Natural killer cell (primary cell): ENCODE data around the gene SYS1. TPM values are rescaled to one million over a fixed set of nuclear protein-coding genes. Genes with fewer than 3 reads are reported as not detected.

Source experiments
- ATAC-seq, 3 donors: fragments of 150-1000 bp in 2 of 3; fragments of 200-7000 bp in 1 of 3; cut with Tn5 transposase; 1 replicate in 1 of 3; 2 replicates in 2 of 3; pipeline ENCODE4 v1.10.0; 2021; ENCODE audit warnings: mild to moderate bottlenecking in 2 of 3, moderate library complexity in 2 of 3
- DNase-seq, 2 donors: peaks; one replicate each; pipeline versions ENCODE4 v3.0.0 to v3.0.0-alpha.2; 2013 to 2021; ENCODE audit warnings: mixed read lengths in 1 of 2
- H3K27ac ChIP-seq: one replicate; pipeline ENCODE4 v1.5.1; 2013; ENCODE audit warnings: mild to moderate bottlenecking, low read length
- H3K27me3 ChIP-seq: one replicate; pipeline ENCODE4 v1.6.1; 2013; ENCODE audit warnings: low read length; ENCODE audit not compliant: control insufficient read depth, insufficient read depth
- H3K36me3 ChIP-seq: one replicate; pipeline ENCODE4 v1.6.1; 2013; ENCODE audit warnings: low read length; ENCODE audit not compliant: control insufficient read depth, insufficient read depth
- H3K4me1 ChIP-seq: one replicate; pipeline ENCODE4 v1.6.1; 2013; ENCODE audit warnings: low read length; ENCODE audit not compliant: control insufficient read depth, insufficient read depth
- H3K4me3 ChIP-seq: one replicate; pipeline ENCODE4 v1.5.1; 2013; ENCODE audit warnings: low read length
- H3K9me3 ChIP-seq: one replicate; pipeline ENCODE4 v1.6.1; 2013; ENCODE audit warnings: low read length; ENCODE audit not compliant: control insufficient read depth, insufficient read depth
- H3K27ac Mint-ChIP-seq, 2 donors: one replicate each; pipeline ENCODE4 v1.8.0; 2022; ENCODE audit warnings: mild to moderate bottlenecking in 2 of 2, mixed read lengths in 2 of 2, moderate library complexity in 1 of 2
- H3K27me3 Mint-ChIP-seq, 2 donors: one replicate each; pipeline ENCODE4 v1.8.0; 2022; ENCODE audit warnings: low read depth in 2 of 2, mixed read lengths in 2 of 2
- H3K36me3 Mint-ChIP-seq: one replicate; pipeline ENCODE4 v1.8.0; 2022; ENCODE audit warnings: mixed read lengths
- H3K4me1 Mint-ChIP-seq, 2 donors: one replicate each; pipeline ENCODE4 v1.8.0; 2022; ENCODE audit warnings: mixed read lengths in 2 of 2
- H3K4me3 Mint-ChIP-seq: one replicate; pipeline ENCODE4 v1.8.0; 2022; ENCODE audit warnings: mild to moderate bottlenecking, moderate library complexity, mixed read lengths
- H3K9me3 Mint-ChIP-seq, 2 donors: one replicate each; pipeline ENCODE4 v1.8.0; 2022; ENCODE audit warnings: mixed read lengths in 2 of 2
- CTCF ChIP-seq: fragments of 200-600 bp; IDR thresholded peaks from one replicate; pipeline ENCODE4 v1.8.0; 2022; ENCODE audit warnings: antibody characterized with exemption
- WGBS: methylation state at CpG from one replicate; pipeline ENCODE4 v1.1.7; 2013; ENCODE audit warnings: missing lambda C conversion rate; ENCODE audit not compliant: insufficient coverage; 5-methylcytosine and 5-hydroxymethylcytosine counted together
- intact Hi-C: fragments of 100-400 bp; cut with micrococcal nuclease; formaldehyde crosslinking; loops from one replicate; pipeline ENCODE4 v1.14.2; 2022
- total RNA-seq, 4 donors: library from RNA; stranded (reverse); fragments of 120-200 nt in 1 of 4; gene quantifications; one replicate each; pipeline versions ENCODE4 v1.2.3 to v1.2.4, GENCODE V29; 2013 to 2022

SYS1 gene
- total RNA-seq, 3 donors from 2014 or later (not counting 1 experiment from before 2014, with no cell fraction given) = 73.8 to 77.4 (median 74.0) TPM

GRCh38 chr20:45318948-45319347 is 44.0 kb upstream of the SYS1 start:
- Histone ChIP-seq H3K4me1 (peaks cover 23% of the 10 kb centered on the region), H3K4me3 (no peak overlapping the region), H3K27me3 (no peaks in the 10 kb centered on the region), H3K27ac (no peak overlapping the region), H3K9me3 (peaks cover 4% of the 10 kb centered on the region), H3K36me3 (no peaks in the 10 kb centered on the region)
- no peaks in the 10 kb centered on the region for H3K9me3 Mint-ChIP-seq
- no peaks in the 10 kb centered on the region for H3K36me3 Mint-ChIP-seq
- no peak for DNase-seq
- no peak overlapping the region for H3K27ac Mint-ChIP-seq
- peaks cover 0 to 6% of the 10 kb centered on the region in 2 donors for H3K4me1 Mint-ChIP-seq
- intact Hi-C loops = loop anchor here (1.0 kb wide), 4 partner anchors 43 to 452 kb away; no protein-coding TSS in a partner anchor
- 72% methylated on average over 2 of the region's 2 CpGs for WGBS
- no peak for TF ChIP-seq CTCF
- ATAC-seq = no peak
- H3K27me3 Mint-ChIP-seq = peaks cover 29 to 33% of the 10 kb centered on the region in 2 donors
- H3K4me3 Mint-ChIP-seq = no peak overlapping the region

- H3K4me3 ChIP-seq = no peak overlapping the region
- TF ChIP-seq CTCF = no peak
- ATAC-seq (peak in 1 of 3 donors; percentile 60), DNase-seq (peak in 1 of 2 donors; percentile 52)
- H3K4me1 Mint-ChIP-seq = peaks cover 0 to 6% of the 10 kb centered on the region in 2 donors
- peak overlapping the region in 1 of 2 donors; percentile 35 for H3K27ac Mint-ChIP-seq
- peaks cover 4% of the 10 kb centered on the region for H3K9me3 ChIP-seq
- no peaks in the 10 kb centered on the region for H3K36me3 Mint-ChIP-seq
- H3K27me3 Mint-ChIP-seq = peaks cover 12 to 15% of the 10 kb centered on the region in 2 donors
- peaks cover 23% of the 10 kb centered on the region for H3K4me1 ChIP-seq
- H3K4me3 Mint-ChIP-seq = no peak overlapping the region
- intact Hi-C loops = no loop called here
- 11% methylated on average over 4 of the region's 5 CpGs for WGBS
- peak overlapping the region; percentile 16 for H3K27ac ChIP-seq
- H3K9me3 Mint-ChIP-seq = no peaks in the 10 kb centered on the region
- H3K27me3 ChIP-seq = no peaks in the 10 kb centered on the region
- H3K36me3 ChIP-seq = no peaks in the 10 kb centered on the region
These were observed 41.9 kb upstream of the SYS1 start for GRCh38 chr20:45320948-45321595.

- Histone ChIP-seq H3K27me3 (no peaks in the 10 kb centered on the region), H3K9me3 (peaks cover 4% of the 10 kb centered on the region), H3K36me3 (no peaks in the 10 kb centered on the region), H3K4me1 (peaks cover 23% of the 10 kb centered on the region), H3K27ac (no peak overlapping the region), H3K4me3 (no peak overlapping the region)
- 64% methylated on average over 7 of the region's 7 CpGs for WGBS
- H3K9me3 Mint-ChIP-seq = no peaks in the 10 kb centered on the region
- no peak for TF ChIP-seq CTCF
- H3K27me3 Mint-ChIP-seq = peaks cover 0 to 3% of the 10 kb centered on the region in 2 donors
- no peak for DNase-seq
- no peak overlapping the region for H3K27ac Mint-ChIP-seq
- no peak for ATAC-seq
- intact Hi-C loops = no loop called here
- H3K36me3 Mint-ChIP-seq = no peaks in the 10 kb centered on the region
- H3K4me1 Mint-ChIP-seq = peaks cover 0 to 6% of the 10 kb centered on the region in 2 donors
- no peak overlapping the region for H3K4me3 Mint-ChIP-seq
These were observed 40.0 kb upstream of the SYS1 start for GRCh38 chr20:45322952-45323383.

- Mint-ChIP-seq H3K4me3 (no peak overlapping the region), H3K4me1 (peaks cover 0 to 6% of the 10 kb centered on the region in 2 donors), H3K36me3 (no peaks in the 10 kb centered on the region), H3K27me3 (peaks cover 0 to 3% of the 10 kb centered on the region in 2 donors), H3K9me3 (no peaks in the 10 kb centered on the region), H3K27ac (no peak overlapping the region)
- Histone ChIP-seq H3K4me3 (no peak overlapping the region), H3K27me3 (no peaks in the 10 kb centered on the region), H3K4me1 (peaks cover 23% of the 10 kb centered on the region), H3K27ac (no peak overlapping the region), H3K9me3 (peaks cover 4% of the 10 kb centered on the region), H3K36me3 (no peaks in the 10 kb centered on the region)
- TF ChIP-seq CTCF = no peak
- intact Hi-C loops = no loop called here
- DNase-seq (no peak), ATAC-seq (no peak)
These were observed 39.2 kb upstream of the SYS1 start for GRCh38 chr20:45323731-45324130.
